Measurements from ENCODE around the gene KLHL1.

Gene KLHL1

DNA sequence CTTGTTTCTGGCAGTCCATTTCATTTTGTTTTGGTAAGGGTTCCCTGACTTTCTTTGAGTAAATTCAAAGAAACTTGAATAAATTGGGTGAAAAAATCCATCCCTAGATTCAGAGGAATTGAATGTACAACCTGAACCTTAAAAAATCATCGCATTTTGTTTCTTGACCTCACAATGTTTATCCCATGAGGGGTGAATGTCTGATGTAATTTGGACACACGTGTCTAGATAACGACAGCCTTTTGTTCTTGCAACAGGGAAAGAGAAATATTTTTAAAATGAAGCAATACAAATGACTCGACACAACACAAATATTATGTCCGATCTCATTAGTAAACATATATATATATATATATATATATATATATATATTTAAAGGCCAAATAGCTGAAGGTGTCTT, 453.9 kb downstream of the KLHL1 start:
- H3K4me3 ChIP-seq (ENCODE audit: low read depth, low read length): no peak overlapping the region
- H3K27me3 ChIP-seq (replicated peaks): no peaks in the 10 kb centered on the region
- H3K27ac ChIP-seq: no peak overlapping the region
- H3K36me3 ChIP-seq (replicated peaks): no peaks in the 10 kb centered on the region
- in situ Hi-C loops (cut with HindIII; ENCODE audit: low pct_ligation_motif_present, low sequenced_read_pairs): no loop called here
- no peak for DNase-seq
- no peak for TF ChIP-seq CTCF (IDR thresholded peaks at IDR 0.05; ENCODE audit: low read depth, low read length, missing control alignments)
